Activated gamma-delta T cell treated with anti-CD3 and anti-CD28 coated beads, Interleukin-2, amount 50 U/mL, for 16 hours (primary cell): ENCODE data around the gene STPG4.
"Not testable (repeated sequence)": the region's sequence is repeated elsewhere in the genome, so short reads cannot be mapped to it uniquely, and the experiment has no call there.

Experiments
- DNase-seq: peaks from one replicate; pipeline ENCODE4 v3.0.0-alpha.2; 2020; ENCODE audit warnings: low read depth

Gene STPG4

DNA sequence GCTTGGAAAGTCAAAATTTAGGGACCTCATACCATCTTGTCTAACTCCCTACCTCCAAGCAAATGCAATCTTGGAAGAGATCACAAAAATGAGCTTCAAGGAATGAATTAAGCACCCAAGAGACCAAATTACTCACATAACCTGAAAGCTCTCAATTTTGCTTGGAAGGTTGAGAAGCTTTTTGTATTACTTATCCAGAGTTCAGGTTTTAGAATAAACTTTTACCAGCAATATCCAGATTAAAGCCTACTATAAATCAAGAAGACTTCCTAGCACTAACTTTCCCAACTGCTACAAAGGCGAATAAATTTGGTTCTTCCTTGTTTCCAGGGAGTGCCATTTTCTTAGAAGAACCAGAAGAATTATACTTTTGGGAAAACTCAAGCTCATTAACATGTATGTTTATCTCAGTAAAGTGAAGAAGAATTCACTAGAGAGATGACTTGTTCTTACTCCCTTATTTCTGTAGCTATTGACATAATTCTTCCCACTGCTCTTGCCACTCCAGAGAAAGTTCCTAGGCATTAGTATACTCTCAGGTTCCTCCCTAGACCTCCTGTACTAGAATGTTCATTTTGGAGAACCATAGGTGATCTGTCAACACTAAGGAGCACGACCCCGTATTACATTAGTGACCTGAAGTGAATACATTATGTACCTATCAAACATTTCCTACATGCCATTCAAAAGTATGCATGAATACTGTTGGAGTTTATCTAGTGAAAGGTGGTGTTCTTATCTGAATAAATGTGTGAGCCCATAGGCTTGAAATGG is 18.0 kb upstream of the STPG4 start:
- no peak for DNase-seq

DNA sequence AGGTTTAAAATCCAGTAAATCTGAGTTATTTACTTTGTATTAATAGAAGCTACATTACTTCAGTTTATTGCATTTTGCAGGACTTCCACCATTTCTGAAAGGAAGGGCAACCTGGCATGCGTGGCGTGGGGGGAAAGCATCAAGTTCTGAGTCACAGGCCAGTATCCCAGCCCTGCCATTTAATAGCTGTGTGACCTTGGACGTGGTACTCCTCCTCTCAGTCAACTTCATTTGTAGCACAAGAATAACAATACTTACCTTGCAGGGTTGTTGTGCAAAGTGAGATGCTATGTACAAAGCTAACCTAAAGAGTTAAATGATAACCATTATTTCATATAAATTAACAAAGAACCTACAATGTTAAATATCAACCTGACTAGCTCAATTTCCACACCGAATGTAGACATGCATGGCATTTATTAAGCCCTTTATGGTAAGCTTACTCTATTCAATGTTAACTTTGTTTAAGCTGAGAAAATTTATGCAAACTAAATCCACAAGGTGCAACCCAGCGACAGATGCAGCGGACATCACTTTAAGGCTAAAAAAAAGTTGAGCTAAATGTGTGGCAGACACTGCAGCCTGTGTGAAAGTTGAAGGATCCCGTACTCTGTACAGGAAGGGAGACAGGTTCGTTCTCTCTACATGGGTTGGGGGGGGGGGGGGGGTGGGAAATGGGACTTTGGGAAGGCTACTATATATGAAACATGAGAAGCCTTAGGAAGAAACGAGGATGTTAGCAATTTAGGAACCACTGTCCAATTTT is 17.2 kb upstream of the STPG4 start:
- no peak for DNase-seq

DNA sequence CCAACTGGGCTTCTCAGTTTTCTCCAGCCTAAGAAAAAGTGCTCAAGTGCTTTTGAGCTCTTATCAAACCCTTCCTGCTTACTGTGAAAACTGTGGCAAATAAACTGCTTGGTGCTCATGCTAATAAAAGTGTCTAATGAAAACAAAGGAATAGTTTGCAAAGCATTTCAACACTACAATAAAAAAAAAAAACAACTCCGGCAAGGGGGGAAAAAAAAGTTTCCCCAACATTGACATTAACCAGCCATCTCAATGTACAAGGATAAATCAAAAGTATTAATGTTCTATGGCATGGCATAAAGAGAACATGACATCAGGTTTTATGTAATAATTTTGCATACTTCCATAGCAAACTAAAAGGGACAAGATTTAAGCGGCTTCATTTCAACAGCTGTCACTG is 14.7 kb upstream of the STPG4 start:
- no peak for DNase-seq

DNA sequence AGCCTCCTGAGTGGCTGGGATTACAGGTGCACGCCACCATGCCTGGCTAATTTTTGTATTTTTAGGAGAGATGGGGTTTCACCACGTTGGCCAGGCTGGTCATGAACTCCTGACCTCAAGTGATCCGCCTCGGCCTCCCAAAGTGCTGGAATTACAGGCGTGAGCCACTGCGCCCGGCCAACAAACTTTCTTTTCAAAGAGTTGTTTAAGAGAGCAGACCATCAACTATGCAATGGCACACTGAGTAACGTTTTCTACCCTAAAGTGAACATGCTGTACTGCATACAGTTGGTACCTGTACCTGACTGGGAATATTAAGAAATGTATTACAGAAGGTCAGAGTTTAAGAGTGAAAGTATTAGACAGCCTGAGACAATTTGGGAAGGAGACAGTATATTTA is 13.8 kb upstream of the STPG4 start:
- DNase-seq, result not testable (repeated sequence)

DNA sequence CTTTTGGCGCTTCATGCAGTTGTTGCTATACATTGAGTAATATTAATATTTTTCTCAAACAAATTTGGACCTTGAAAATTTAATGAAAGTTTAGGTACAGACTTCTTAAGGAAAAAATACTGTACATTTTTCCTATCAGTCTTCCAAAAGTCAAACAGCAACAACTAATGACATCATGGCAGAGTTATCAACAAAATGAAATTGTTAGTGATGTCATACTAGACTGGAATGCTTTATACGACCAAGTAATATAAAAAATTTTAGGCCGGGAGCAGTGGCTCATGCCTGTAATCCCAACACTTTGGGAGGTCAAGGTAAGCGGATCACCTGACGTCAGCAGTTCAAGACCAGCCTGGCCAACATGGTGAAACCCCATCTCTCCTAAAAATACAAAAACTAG is 12.0 kb upstream of the STPG4 start:
- no peak for DNase-seq

DNA sequence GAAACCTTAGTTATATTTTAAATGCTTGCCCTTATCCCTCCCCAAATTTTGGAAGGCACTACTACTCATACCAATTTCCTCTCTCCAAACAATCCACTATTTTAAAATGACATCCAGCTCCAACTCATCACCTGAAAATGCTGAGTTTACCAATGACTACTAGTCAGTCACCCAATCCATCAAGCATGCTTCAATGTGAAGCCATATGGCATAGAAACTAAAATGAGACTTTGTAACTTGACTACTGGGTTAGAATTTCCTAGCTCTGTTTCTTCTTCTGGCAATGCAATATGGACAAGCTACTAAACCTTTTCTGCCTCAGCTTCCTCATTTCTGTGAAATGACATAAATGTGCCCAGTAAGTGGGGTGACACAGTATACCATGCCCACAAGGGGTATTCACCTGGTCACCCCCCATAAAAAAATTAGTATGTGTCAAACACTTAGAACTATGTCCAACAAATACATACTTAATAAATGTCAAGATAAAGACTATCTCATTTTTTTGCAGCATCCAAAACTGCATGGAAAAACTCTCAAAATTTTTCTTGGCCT is 10.0 kb upstream of the STPG4 start:
- DNase-seq, result no peak

DNA sequence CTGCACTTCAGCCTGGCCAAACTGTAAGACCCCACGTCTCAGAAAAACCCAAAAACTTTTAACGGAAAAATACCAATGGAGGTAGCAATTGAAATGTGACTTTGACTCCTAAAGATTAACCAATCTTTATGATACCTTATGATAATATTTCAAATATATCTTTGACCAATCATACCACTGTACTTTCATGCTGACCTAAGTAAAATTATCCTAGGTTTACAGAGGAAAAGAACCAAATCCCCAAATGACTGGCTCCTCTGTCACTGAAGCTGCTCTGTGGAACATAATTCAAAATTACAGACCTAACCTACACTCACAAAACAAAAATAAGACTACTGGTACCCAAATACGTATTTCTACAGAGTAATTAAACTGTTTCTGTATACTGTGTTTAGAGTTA is 7.7 kb upstream of the STPG4 start:
- DNase-seq, result no peak

GRCh38 chr2:47161475-47161874 is 6.4 kb upstream of the STPG4 start:
- no peak for DNase-seq

DNA sequence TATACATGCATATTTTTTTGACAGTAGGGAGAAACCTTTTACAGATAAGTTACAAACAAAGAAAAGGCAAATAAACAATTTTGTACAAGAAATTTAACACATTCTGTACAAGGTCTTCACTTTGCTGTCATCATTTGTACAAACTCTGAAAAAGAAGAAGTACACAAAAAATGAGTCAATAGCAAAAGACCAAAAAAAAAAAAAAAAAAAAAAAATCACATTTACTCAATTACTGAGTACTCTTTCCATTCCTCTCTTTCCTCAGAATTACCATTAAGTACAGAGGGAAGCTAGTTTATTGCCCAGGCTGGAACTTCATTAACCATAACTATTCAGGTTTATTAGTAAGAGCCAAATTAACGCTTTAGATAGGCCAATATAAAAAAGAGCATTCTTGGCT is 5.6 kb upstream of the STPG4 start:
- no peak for DNase-seq

DNA sequence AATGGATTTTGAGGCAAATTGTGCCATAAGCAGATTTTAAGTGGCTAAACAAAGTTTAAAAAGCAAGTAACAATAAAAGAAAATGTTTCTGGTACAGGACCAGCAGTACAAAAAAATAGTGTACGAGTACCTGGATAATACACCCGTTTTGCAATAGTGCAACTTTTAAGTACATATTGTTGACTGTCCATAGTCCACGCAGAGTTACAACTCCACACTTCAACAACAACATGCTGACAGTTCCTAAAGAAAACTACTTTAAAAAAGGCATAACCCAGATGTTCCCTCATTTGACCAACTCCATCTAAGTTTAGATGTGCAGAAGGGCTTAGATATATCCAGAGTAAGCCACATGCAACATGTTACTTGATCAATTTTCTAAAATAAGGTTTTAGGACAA is 5.1 kb upstream of the STPG4 start:
- no peak for DNase-seq

DNA sequence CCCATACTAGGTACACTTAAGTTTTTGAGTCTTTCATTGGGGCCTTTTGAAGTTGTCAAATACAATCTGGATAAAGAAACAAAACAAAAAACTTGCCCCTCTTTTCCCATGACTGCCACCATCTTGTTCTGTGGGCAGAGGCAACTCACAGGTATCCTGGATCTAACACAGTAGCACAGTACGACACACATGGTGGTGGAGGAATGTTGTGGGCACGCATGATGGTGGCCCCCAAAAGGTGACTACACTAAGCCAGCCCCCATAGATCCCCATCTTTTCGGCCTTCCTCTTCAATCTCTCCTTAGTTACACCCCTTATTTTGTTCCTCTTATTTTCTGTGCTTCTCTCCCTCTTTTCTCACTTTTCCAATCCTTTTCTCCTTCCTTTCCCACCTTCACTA is 4.5 kb upstream of the STPG4 start:
- no peak for DNase-seq

GRCh38 chr2:47158576-47158975 is 3.5 kb upstream of the STPG4 start:
- DNase-seq, result no peak

GRCh38 chr2:47152803-47153202 is 2.3 kb downstream of the STPG4 start:
- DNase-seq, result no peak

GRCh38 chr2:47150175-47150574 is 4.9 kb downstream of the STPG4 start:
- DNase-seq, result no peak

- DNase-seq, result no peak
Measured at GRCh38 chr2:47147021-47147420, 8.1 kb downstream of the STPG4 start.

- no peak for DNase-seq
Measured at GRCh38 chr2:47145466-47145865, 9.6 kb downstream of the STPG4 start.

GRCh38 chr2:47141520-47141919 is 13.6 kb downstream of the STPG4 start:
- no peak for DNase-seq

DNA sequence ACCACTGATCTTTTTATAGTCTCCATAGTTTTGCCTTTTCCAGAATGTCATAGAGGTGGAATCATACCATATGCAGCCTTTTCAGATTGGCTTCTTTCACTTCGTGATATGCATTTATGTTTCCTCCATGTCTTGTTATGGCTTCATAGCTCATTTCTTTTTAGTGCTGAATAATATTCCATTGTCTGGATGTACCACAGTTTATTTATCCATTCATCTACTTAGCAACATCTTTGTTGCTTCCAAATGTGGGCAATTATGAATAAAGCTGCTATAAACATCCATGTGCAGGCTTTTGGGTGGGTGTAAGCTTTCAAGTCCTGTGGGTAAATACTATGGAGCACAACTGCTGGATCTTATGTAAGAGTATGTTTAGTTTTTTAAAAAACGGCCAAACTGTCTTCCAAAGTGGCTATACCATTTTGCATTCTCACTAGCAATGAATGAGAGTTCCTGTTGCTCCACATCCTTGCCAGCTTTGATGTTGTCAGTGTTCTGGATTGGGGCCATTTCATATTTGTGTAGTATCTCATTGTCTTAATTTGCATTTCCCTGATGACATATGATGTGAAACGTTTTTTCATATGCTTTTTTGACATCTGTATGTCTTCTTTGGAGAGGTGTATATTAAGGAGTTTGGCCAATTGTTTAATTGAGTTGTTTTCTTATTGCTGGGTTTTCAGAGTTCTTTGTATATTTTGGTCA is 20.6 kb downstream of the STPG4 start:
- DNase-seq, result no peak

DNA sequence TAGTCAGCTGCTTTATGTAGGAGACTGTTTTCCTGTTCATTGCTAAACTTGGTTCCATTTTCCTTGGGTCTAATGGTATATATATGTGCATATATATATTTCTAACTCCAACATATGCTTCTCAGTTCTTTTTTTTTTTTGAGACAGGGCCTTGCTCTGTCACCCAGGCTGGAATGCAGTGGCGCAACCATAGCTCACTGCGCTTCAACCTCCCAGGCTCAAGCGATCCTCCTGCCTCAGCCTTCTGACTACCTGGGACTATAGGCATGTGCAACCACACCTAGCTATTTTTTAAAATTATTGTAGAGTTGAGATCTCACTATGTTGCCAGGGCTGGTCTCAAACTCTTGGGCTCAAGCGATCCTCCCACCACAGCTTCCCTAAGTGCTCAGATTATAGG is 22.1 kb downstream of the STPG4 start:
- DNase-seq, result no peak

- DNase-seq, result no peak
Measured at GRCh38 chr2:47129191-47129706, 25.9 kb downstream of the STPG4 start.

DNA sequence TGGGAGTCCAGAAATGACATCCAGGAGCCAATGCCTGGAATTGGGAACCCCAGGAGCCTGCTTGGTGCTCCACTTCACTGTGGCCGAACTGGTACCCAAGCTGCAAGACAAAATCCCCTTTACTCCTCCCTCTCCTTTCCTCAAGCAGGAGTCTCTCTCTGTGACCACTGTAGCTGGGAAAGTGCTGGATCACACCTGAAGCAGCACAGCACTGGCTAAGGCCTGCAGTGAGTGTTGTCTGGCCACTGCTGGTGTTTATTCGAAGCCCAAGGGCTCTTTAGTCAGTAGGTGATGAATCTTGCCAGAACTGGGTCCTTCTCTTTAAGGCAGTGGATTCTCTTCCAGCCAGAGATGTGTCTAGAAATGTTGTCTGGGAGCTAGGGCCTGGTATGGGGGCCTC is 26.4 kb downstream of the STPG4 start:
- no peak for DNase-seq

DNA sequence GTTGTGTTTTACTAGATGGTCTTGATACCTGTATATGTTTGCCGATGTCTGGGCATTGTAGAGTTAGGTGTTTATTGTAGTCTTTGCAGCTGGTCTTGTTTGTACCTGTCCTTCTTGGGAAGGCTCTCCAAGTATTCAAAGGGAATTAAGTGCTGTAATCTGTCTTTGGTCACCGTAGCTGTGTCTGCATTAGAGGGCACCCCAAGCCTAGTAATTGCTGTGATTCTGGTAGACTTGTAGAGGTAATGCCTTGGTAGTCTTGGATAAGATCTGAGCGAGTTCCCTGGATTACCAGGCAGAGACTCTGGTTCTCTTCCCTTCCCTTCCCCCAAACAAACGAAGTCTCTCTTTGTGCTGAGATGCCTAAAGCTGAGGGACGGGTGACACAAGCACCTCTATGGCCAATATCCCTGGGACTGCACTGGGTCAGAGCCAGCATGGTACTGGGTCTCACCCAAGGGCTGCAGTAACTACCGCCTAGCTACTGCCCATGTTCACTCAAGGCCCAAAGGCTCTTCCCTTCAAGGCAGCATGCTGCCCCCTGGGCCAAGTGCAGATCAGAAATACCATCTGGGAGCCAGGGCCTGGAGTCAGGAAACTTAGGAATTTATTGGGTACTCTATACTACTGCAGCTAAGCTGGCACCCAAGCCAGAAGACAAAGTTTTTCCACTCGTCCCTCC is 27.1 kb downstream of the STPG4 start:
- DNase-seq, result no peak
